ENCODE measurements around the gene CRTAC1.

GRCh38 chr10:97923476-97923875 lies 106.9 kb downstream of the CRTAC1 start:
- TF ChIP-seq CTCF (conservative IDR thresholded peaks at IDR 0.05 in 1 of 2, IDR thresholded peaks at IDR 0.05 in 1 of 2; ENCODE audit: extremely low read depth in 1 of 2, insufficient read depth in 1 of 2, low read depth in 1 of 2, low read length in 2 of 2) (no peak), EZH2 (IDR thresholded peaks at IDR 0.05; ENCODE audit: borderline replicate concordance, low read length) (no peak)
